NCI-H524 (cell line): ENCODE data around the gene CIZ1.

Source experiments
- DNase-seq, 2 experiments: peaks; one replicate each; lab custom pipeline; 2025; lab: John Stamatoyannopoulos, UW

Gene CIZ1

GRCh38 chr9:128124873-128125579 lies 66.3 kb downstream of the CIZ1 start:
- DNase-seq: peak; percentile 59 to 79

- DNase-seq: no peak
These were observed 66.9 kb downstream of the CIZ1 start for GRCh38 chr9:128124451-128124850.

GRCh38 chr9:128123451-128124080 lies 67.8 kb downstream of the CIZ1 start:
- DNase-seq: no peak

- DNase-seq: no peak
These were observed 68.6 kb downstream of the CIZ1 start for GRCh38 chr9:128122809-128123175.

GRCh38 chr9:128121924-128122808 lies 69.2 kb downstream of the CIZ1 start:
- DNase-seq: no peak

- no peak for DNase-seq
These were observed 69.9 kb downstream of the CIZ1 start for GRCh38 chr9:128121466-128121810.

GRCh38 chr9:128120741-128121465 lies 70.5 kb downstream of the CIZ1 start:
- no peak for DNase-seq

- no peak for DNase-seq
These were observed 71.2 kb downstream of the CIZ1 start for GRCh38 chr9:128120061-128120740.

GRCh38 chr9:128118971-128119665 lies 72.3 kb downstream of the CIZ1 start:
- DNase-seq: peak; percentile 24 to 62

GRCh38 chr9:128118472-128118857 lies 72.9 kb downstream of the CIZ1 start:
- no peak for DNase-seq

- peak; percentile 75 to 88 for DNase-seq
These were observed 73.5 kb downstream of the CIZ1 start for GRCh38 chr9:128117613-128118471.

- no peak for DNase-seq
These were observed 75.0 kb downstream of the CIZ1 start for GRCh38 chr9:128116104-128117083.
